NCI-H1694 (cell line): ENCODE data around the gene NEUROG2.
"Not testable (repeated sequence)": the region's sequence is repeated elsewhere in the genome, so short reads cannot be mapped to it uniquely, and the experiment has no call there.

ENCODE experiments used
- DNase-seq: peaks from one replicate; lab custom pipeline; 2025; lab: John Stamatoyannopoulos, UW

NEUROG2 gene

DNA sequence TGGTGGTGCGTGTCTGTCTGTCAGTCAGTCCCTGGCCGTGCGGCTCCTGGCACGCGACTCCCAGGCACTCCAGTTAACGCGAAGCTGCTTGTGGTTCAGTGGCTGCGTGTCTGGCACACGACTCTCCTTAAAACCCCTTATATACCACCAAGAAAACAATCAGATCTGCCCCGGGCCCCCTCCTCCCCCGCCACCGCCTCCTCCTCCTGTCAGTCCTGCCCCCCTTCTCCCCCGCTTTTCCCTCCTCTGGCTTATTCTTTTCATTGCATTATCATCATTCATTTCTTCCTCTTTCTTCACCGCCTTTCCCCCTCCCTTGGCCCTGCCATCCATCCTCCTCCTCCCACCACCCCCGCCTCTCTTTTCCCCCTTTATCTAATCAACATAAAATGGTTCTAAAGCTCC, at the start of gene NEUROG2:
Gene NEUROG2 (minus strand): TSS at position 115 of the 405 bp plus-strand sequence. CDS start 705 bp downstream, outside the sequence.
- DNase-seq, result no peak

DNA sequence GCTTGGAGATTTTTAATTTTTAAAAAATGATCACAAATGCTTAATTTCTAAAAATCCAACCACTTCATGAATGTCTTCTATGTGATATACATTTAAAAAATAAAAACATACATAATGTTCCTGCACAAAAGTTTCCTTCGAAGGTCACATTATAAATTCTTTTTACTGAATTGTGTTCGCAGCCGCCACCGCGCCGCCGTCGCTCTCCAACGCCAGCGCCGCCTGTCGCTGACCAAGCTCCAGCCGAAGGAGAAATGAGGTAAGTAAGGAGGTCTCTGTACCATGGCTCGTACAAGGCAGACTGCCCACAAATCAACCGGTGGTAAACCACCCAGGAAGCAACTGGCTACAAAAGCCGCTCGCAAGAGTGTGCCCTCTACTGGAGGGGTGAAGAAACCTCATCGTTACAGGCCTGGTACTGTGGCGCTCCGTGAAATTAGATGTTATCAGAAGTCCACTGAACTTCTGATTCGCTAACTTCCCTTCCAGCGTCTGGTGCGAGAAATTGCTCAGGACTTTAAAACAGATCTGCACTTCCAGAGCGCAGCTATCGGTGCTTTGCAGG, 48.8 kb upstream of the NEUROG2 start:
- DNase-seq, result no peak

DNA sequence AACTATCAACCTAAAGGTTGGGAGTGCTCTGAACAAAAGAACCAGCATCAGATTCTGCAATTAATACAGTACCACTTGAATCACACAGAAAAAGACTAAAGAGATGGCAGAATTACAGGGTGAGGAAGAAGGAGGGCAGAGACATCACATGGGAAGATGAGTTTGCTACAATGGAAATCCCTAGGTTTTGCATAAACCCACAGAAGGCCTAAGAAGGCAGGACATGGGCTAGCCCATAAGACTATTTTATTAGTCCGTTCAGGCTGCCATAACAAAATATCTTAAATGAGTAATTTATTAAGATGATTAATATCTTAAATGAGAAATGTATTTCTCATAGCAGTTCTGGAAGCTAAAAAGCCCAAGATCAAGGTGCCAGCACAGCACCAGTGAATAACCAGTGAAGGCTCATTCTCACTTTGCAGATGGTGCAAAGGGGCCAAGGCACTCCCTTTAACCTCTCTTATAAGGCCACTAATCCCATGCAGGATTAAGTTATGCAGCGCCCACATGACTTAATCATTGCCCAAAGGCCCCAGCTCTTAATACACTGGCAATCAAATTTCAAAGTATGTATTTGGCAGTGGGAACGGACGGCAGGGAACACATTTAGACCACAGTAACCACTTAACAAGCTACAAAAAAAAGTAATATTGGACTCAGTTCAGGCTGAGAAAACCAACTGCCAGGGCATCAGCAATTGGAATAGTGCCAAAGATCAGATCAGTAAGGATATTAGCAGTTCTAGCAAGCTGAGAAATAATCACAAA, 47.6 kb upstream of the NEUROG2 start:
- DNase-seq, result no peak

- DNase-seq, result no peak
Measured at GRCh38 chr4:112562254-112562879, 46.4 kb upstream of the NEUROG2 start.

- no peak for DNase-seq
Measured at GRCh38 chr4:112560084-112560483, 44.1 kb upstream of the NEUROG2 start.

DNA sequence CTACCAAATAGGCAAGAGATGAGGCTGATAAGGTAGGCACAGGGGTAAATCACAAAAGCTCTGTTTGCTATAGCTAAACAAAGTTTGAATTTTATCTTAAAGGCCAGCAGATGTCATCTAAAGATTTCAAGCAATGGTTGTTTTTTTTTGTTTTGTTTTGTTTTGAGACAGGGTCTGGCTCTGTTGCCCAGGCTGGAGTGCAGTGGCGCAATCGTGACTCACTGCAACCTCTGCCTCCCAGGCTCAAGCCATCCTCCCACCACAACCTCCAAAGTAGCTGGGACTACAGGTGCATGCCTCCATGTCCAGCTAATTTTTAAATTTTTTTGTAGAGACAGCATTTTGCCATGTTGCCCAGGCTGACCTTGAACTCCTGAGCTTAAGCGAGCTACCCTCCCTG, 43.1 kb upstream of the NEUROG2 start:
- no peak for DNase-seq

- no peak for DNase-seq
Measured at GRCh38 chr4:112557676-112558411, 41.9 kb upstream of the NEUROG2 start.

- DNase-seq, result not testable (repeated sequence)
Measured at GRCh38 chr4:112554271-112554670, 38.3 kb upstream of the NEUROG2 start.

- no peak for DNase-seq
Measured at GRCh38 chr4:112552668-112553067, 36.7 kb upstream of the NEUROG2 start.

DNA sequence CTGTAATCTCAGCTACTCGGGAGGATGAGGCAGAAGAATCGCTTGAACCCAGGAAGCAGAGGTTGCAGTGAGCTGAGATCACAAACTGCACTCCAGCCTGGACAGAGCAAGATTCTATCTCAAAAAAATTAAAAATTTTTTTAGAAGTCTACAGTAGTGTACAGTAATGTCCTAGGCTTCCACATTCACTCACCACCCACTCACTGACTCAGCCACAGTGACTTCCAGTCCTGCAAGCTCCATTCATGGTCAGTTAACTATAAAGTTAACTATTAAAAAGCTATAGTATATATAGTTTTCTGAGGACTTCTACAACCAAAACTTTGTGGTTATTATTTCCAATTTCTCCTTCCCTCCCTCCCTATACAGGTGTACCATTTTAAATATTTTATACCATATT, 34.7 kb upstream of the NEUROG2 start:
- no peak for DNase-seq

DNA sequence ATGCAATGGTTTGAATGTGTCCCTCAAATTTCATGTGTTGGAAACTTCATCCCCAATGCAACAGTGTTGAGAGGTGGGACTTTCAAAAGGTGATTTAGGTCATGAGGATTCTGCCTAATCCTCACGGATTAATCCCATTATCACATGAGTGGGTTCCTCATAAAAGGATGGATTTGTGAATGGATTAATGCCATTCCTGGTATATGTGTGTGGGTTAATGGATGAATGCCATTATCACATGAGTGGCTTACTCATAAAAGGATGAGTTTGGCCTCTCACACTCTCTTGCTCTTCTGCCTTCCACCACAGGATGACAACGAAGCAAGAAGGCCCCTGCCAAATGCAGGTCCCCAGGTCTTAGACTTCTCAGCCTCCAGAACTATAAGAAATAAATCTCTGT, 30.5 kb upstream of the NEUROG2 start:
- DNase-seq, result no peak

DNA sequence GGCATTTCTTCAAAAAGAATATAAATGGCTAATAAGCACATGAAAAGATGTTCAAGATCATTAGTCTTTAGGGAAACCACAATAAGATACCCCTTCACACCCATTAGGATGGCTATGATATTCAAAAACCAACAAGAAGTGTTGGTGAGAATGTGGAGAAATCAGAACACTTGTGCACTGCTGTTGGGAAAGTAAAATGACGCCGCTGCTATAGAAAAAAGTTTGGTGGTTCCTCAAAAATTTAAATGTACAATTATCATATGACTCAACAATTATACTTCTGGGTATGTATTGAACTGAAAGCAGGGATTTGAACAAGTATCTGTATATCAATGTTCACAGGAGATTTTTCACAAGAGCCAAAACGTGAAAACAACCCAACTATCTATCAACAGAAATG, 29.4 kb upstream of the NEUROG2 start:
- DNase-seq, result no peak

DNA sequence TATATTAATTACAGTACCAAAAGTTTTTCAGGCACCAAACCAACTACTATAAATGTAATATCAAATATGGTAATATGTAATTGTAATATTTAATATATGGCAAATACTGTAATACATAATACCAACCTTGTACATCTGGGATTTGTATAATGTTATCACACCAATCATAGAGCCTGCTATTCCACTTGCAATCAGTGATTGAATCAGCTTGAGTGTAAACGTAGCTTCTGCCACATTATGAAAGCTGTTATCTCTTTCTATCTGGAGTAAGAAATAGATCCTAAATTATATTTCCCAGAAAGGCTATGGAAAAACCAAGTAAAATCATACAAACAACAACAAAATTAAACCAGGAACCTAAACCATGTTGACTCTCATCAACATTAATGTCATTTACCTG, 24.7 kb upstream of the NEUROG2 start:
- no peak for DNase-seq

DNA sequence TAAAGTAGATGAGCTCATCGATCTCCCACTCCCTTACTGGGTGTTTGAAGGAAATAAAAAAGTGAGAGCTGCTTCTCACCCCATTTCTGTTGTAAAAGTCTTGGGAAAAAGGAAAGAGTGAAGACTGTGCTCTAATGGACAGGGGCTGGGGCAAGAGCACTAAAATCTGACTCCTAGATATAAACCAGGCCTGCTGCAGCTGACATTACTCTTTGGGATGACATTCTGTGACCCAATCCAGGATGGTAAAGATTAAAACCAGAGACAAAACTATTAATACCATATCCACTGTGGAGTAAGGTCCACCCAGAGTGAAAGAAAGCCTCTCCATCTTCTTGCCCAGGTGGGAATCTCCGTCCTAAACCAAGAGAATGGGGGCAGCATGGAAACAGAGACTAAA, 20.1 kb upstream of the NEUROG2 start:
- no peak for DNase-seq

DNA sequence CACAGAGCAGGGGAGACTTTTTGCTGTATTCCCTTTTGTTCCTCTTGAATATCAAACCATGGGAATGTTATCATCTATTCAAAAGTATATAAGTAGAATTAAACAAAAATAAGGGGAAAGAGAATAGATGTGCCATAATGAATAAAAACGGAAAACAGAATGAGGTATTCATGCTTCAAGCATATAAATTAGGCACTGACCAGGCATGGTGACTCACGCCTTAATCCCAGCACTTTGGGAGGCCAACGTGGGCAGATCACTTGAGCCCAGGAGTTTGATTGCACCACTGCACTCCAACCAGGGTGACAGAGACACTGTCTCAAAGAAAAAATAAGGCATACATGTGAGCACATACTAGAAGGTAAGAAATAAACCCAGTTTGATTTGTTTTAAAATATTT, 16.3 kb upstream of the NEUROG2 start:
- no peak for DNase-seq

GRCh38 chr4:112531146-112531545, 15.2 kb upstream of the NEUROG2 start:
- no peak for DNase-seq

DNA sequence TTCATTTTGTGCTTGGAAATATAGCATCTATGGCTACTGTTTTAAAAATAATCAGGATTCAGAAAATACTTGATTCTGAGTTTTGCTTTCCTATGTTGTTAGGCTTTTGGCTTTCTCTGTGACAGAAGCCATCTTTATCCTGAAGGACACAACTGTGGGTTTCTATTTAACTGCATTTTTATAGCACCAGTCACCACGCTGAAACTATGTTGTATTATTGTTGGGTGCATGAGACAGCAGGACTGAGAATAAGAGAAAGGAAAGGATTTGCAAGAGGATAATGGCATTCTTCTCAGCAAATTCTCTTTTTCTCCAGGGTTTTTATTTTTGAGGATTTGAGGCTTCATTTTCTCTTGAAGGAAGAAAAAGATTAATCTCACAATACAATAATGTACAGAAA, 10.1 kb upstream of the NEUROG2 start:
- DNase-seq, result no peak

- DNase-seq, result peak; percentile 7
Measured at GRCh38 chr4:112523764-112524505, 8.0 kb upstream of the NEUROG2 start.

DNA sequence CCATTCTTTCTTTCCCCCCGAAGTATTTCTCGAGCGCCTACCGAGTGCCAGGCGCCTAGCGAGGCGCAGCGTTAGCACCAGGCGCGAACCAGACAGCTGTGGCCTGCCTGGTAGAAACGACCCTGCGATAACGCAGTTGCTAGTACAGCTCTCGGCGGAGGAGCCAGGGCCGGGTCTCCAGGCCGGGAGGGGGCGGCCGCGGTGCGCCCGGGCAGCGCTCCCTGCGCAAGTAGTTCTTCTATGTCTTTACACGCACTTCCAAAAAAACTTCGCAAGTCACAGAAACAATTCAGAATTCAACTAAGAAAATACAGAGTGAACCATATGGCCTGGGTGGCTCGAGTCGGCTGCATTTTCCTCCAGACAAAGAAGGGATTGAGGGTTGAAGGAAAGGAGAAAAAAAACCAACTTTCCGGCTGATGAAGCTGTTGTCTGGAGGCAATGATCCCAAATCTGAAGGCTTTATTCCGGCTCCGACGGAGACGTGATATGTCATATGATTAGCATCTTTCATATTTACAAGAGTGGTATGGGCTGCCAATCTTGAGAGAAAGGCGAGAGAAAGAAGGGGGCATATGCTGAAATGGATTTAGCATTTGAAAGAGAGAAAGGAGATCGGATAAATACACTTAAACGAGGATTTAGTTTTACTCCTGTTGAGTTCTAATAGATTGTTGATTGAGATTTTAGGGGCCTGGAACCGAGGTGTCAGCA, 7.2 kb upstream of the NEUROG2 start:
- DNase-seq, result no peak

GRCh38 chr4:112522431-112522830, 6.5 kb upstream of the NEUROG2 start:
- not testable (repeated sequence) for DNase-seq
